ENCODE measurements around the gene TMA7. TPM values are rescaled to one million over a fixed set of nuclear protein-coding genes. Genes with fewer than 3 reads are reported as not detected.
"Not testable (repeated sequence)": the region's sequence is repeated elsewhere in the genome, so short reads cannot be mapped to it uniquely, and the experiment has no call there.

The TMA7 gene
- total and polyA plus RNA-seq, 7 donors = 146 to 762 (median 352) TPM

DNA sequence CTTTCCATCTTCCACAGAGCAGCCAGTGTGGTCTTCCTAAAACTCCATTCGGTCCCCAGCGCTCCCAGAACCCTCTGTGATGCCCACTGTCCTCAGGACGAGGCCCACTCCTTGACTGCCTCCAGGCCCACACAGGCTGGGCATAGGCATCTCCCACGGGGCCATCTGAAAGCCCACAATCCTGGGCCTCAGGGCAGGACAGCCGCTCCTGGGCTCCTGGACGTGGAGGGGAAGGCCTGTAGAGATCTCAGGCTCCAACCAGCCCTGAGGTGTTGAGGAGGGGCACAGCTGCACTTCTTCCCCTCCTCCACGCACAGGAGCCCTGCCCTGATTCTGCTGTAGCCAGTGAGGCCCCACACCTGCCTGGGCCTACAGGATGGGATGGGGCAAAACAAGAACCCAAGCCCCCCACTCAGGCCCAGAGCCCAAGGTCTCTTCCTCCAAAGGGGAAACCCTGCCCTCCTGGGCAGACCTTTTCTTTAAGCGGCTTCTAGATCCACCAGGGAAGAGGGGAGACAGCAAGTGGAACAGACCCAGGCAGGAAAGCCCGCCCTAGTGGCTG is 38.0 kb downstream of the TMA7 start:
- Histone ChIP-seq H3K36me3 (peaks cover 0 to 7% (median 3%) of the 10 kb centered on the region in 4 donors), H3K9me3 (no peaks in the 10 kb centered on the region), H3K4me1 (peaks cover 0 to 8% (median 5%) of the 10 kb centered on the region in 4 donors), H3K27ac (no peak overlapping the region), H3K4me3 (no peak overlapping the region), H3K27me3 (no peaks in the 10 kb centered on the region)
- 90 to 91% methylated on average over 9 of the region's 9 CpGs for WGBS, 2 donors
- intact Hi-C loops (cut with DNase I) = no loop called here
- no peak for DNase-seq
- TF ChIP-seq EP300 (IDR thresholded peaks at IDR 0.05) = no peak
- TF ChIP-seq POLR2AphosphoS5 (IDR thresholded peaks at IDR 0.05) = no peak
- TF ChIP-seq, protein P1, sequence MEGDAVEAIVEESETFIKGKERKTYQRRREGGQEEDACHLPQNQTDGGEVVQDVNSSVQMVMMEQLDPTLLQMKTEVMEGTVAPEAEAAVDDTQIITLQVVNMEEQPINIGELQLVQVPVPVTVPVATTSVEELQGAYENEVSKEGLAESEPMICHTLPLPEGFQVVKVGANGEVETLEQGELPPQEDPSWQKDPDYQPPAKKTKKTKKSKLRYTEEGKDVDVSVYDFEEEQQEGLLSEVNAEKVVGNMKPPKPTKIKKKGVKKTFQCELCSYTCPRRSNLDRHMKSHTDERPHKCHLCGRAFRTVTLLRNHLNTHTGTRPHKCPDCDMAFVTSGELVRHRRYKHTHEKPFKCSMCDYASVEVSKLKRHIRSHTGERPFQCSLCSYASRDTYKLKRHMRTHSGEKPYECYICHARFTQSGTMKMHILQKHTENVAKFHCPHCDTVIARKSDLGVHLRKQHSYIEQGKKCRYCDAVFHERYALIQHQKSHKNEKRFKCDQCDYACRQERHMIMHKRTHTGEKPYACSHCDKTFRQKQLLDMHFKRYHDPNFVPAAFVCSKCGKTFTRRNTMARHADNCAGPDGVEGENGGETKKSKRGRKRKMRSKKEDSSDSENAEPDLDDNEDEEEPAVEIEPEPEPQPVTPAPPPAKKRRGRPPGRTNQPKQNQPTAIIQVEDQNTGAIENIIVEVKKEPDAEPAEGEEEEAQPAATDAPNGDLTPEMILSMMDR (IDR thresholded peaks at IDR 0.05) = no peak
- no peak for TF ChIP-seq POLR2A (IDR thresholded peaks at IDR 0.05)

DNA sequence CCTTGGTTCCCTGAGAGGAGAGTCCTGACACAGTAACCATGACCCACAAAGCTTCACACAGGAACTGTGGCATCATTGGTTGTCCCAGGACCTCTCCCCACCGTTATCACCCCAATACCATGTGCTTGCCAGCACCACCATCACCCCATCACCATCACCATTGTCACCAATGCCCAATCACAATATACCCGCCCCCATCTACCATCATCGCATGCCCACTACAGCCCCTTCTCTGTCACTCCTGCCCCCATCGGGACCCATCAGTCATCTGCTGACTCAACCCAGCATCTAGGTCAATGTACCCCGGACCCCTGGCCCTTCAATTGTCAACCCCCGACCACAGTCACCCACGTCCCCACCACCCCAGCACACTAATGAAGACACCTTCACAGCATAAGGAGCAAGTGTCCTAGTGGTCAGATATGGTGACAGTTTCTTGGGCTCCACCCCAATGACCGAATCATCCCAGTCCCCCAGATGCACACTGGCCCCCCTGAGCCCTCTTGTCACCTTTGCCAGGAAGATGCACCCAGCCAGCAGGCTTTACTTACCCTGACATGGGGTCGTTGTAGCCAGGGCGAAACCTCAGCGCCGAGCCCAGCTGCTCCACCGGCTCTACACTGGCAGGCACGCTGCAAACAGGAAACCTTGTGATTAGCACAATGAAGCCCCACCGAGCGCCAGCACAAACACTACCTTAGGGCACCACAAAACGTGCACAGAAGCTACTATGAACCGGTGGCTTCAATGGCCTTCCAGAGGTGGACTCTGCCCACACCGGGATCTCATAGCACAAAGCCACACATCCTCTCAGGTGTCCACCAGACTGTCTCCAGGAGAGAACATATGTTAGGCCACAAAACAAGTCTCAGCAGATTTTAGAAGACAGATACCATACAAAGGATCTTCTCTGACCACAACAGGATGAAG is 38.8 kb downstream of the TMA7 start:
- intact Hi-C loops (cut with DNase I) = no loop called here
- TF ChIP-seq POLR2A (IDR thresholded peaks at IDR 0.05) = no peak
- TF ChIP-seq POLR2AphosphoS5 (IDR thresholded peaks at IDR 0.05) = no peak
- TF ChIP-seq EP300 (IDR thresholded peaks at IDR 0.05) = no peak
- TF ChIP-seq, protein P1 (IDR thresholded peaks at IDR 0.05) = no peak
- no peak overlapping the region for H3K4me3 ChIP-seq
- H3K36me3 ChIP-seq = peaks cover 0 to 7% (median 3%) of the 10 kb centered on the region in 4 donors
- DNase-seq = no peak
- H3K27me3 ChIP-seq = no peaks in the 10 kb centered on the region
- 63 to 87% methylated on average over 19 of the region's 19 CpGs for WGBS, 2 donors
- no peaks in the 10 kb centered on the region for H3K9me3 ChIP-seq
- no peak overlapping the region for H3K27ac ChIP-seq
- no peaks in the 10 kb centered on the region for H3K4me1 ChIP-seq

DNA sequence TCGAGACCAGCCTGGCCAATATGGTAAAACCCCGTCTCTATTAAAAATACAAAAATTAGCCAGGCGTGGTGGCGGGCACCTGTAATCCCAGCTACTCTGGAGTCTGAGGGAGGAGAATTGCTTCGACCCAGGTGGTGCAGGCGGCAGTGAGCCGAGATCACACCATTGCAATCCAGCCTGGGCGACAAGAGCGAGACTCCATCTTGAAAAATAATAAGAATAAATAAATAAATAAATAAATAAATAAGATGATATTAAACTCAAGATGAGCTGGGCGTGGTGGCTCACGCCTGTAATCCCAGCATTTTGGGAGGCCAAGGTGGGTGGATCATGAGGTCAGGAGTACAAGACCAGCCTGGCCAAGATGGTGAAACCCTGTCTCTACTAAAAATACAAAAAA is 40.8 kb downstream of the TMA7 start:
- H3K4me1 ChIP-seq; H3K9me3 ChIP-seq; intact Hi-C loops (cut with DNase I); DNase-seq; H3K27ac ChIP-seq; H3K27me3 ChIP-seq; H3K36me3 ChIP-seq; H3K4me3 ChIP-seq: not testable (repeated sequence)
- WGBS, 2 donors = 96 to 97% methylated on average over 11 of the region's 11 CpGs

DNA sequence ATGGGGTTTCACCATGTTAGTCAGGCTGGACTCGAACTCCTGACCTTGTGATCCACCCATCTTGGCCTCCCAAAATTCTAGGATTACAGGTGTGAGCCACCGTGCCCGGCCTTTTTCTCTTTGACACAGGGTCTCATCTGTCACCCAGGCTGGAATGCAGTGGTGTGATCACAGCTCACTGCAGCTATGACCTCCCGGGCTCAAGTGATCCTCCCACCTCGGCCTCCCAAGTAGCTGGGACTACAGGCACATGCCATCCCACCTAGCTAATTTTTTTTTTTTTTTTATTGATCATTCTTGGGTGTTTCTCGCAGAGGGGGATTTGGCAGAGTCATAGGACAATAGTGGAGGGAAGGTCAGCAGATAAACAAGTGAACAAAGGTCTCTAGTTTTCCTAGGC is 42.8 kb downstream of the TMA7 start:
- intact Hi-C loops (cut with DNase I) = not testable (repeated sequence)
- WGBS, 2 donors = 92 to 95% methylated on average over 6 of the region's 6 CpGs

DNA sequence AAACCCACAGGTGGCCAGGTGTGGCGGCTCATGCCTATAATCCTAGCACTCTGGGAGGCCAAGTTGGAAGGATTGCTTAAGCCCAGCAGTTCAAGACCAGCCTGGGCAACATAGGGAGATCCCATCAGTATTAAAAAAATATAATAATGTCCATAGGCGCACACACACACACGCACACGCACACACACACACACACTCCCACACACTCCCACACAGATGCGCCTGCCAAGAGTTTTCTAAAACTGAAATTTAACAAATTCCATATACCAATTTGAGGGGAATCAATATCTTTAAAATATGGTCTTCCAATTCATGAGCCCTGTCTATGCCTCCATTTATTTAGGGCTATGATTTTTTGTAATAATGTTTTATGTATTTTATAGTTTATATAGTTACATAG is 46.9 kb downstream of the TMA7 start:
- TF ChIP-seq EP300 (IDR thresholded peaks at IDR 0.05) (no peak), POLR2A (IDR thresholded peaks at IDR 0.05) (no peak), POLR2AphosphoS5 (IDR thresholded peaks at IDR 0.05) (no peak)
- TF ChIP-seq, protein P1 (IDR thresholded peaks at IDR 0.05) = no peak
- WGBS, 2 donors = 94 to 95% methylated on average over 5 of the region's 5 CpGs
- intact Hi-C loops (cut with DNase I) = no loop called here

More for the DNA sequence above, 42.8 kb downstream of the TMA7 start:
- not testable (repeated sequence) for H3K4me1 ChIP-seq, H3K27ac ChIP-seq, H3K36me3 ChIP-seq, H3K9me3 ChIP-seq, H3K4me3 ChIP-seq, H3K27me3 ChIP-seq, DNase-seq

More for the DNA sequence above, 46.9 kb downstream of the TMA7 start:
- no peaks in the 10 kb centered on the region for H3K9me3 ChIP-seq
- DNase-seq = no peak
- H3K27me3 ChIP-seq = no peaks in the 10 kb centered on the region
- peaks cover 0 to 4% (median 0%) of the 10 kb centered on the region in 4 donors for H3K36me3 ChIP-seq
- H3K4me1 ChIP-seq = no peaks in the 10 kb centered on the region
- no peak overlapping the region for H3K4me3 ChIP-seq
- H3K27ac ChIP-seq = no peak overlapping the region

Data from sigmoid colon (tissue), 7 donors.